K562 (cell line): Measurements from ENCODE around the gene RNF213. TPM values are rescaled to one million over a fixed set of nuclear protein-coding genes. Genes with fewer than 3 reads are reported as not detected.

Source experiments
- ATAC-seq: fragments of 200-7000 bp; cut with Tn5 transposase; 3 replicates; pipeline ENCODE4 v1.9.1; 2020; ENCODE audit warnings: moderate library complexity
- BruUV-seq: library from RNA; stranded (reverse); fragments of 400-500 nt; replicated peaks from 2 replicates; lab custom pipeline; 2021; lab: Mats Ljungman, UMichigan
- CTCF ChIA-PET: fragments of 300-600 bp; formaldehyde crosslinking; extraction: SDS; loops from one replicate; lab custom pipeline; 2021; ENCODE audit warnings: low intra/inter-chr PET ratio; lab: Yijun Ruan, JAX
- POLR2A ChIA-PET: fragments of 300-600, 350-650 bp; sonication (Branson Sonifier 250); formaldehyde crosslinking; extraction: SDS; loops from one replicate; lab custom pipeline; 2021; ENCODE audit warnings: antibody characterized with exemption, inconsistent platforms; lab: Yijun Ruan, JAX
- DNase-seq, 4 experiments: peaks; one replicate each; pipeline versions ENCODE4 v3.0.0 to v3.0.0-alpha.2; 2011 to 2018; ENCODE audit warnings: low spot score in 3 of 4, mixed read lengths in 3 of 4; ENCODE audit errors: extremely low read depth in 1 of 4
- FAIRE-seq: peaks from 2 replicates; lab custom pipeline; 2011; peaks lifted over from hg19 to GRCh38; lab: Jason Lieb, UNC
- H2AFZ ChIP-seq: 2 replicates; pipeline ENCODE4 v1.6.0; 2011; ENCODE audit warnings: low read depth, low read length, control low read depth, inconsistent platforms
- H3K27ac ChIP-seq: fragments of 200-600 bp; 3 replicates; pipeline ENCODE4 v1.8.0; 2011; ENCODE audit warnings: low read depth, mild to moderate bottlenecking, control low read depth, inconsistent platforms, low read length, moderate library complexity, mixed read lengths; ENCODE audit errors: extremely low read depth
- H3K27me3 ChIP-seq, 2 experiments: fragments of 300-600 bp in 1 of 2; 2 replicates in 1 of 2; 3 replicates in 1 of 2; pipeline versions ENCODE4 v1.6.0 to v1.8.0; 2011; ENCODE audit warnings: inconsistent platforms in 2 of 2, low read length in 2 of 2, mild to moderate bottlenecking in 1 of 2, mixed read lengths in 1 of 2, moderate library complexity in 1 of 2; ENCODE audit not compliant: control insufficient read depth in 2 of 2, insufficient read depth in 2 of 2
- H3K36me3 ChIP-seq: fragments of 300-600 bp; 3 replicates; pipeline ENCODE4 v1.8.0; 2011; ENCODE audit warnings: mild to moderate bottlenecking, low read length, inconsistent platforms; ENCODE audit not compliant: control insufficient read depth, insufficient read depth
- H3K4me1 ChIP-seq, 2 experiments: fragments of 200-600 bp in 1 of 2; replicated peaks in 1 of 2; 2 replicates in 1 of 2; 3 replicates in 1 of 2; pipeline versions ENCODE4 v1.5.1 to v1.8.0; 2011; ENCODE audit warnings: inconsistent platforms in 2 of 2, low read length in 2 of 2, mild to moderate bottlenecking in 1 of 2, mixed read lengths in 1 of 2, moderate library complexity in 1 of 2; ENCODE audit not compliant: control insufficient read depth in 2 of 2, insufficient read depth in 2 of 2
- H3K4me2 ChIP-seq: 2 replicates; pipeline ENCODE4 v1.6.1; 2011; ENCODE audit warnings: low read length, control low read depth, inconsistent platforms, mixed read lengths; ENCODE audit not compliant: insufficient read depth
- H3K4me3 ChIP-seq: fragments of 200-600 bp; sonication (generic), shearing (Covaris generic); 2 replicates; pipeline ENCODE4 v1.5.1; 2016; ENCODE audit warnings: control low read depth, inconsistent platforms
- H3K79me2 ChIP-seq: fragments of 200-600 bp; 3 replicates; pipeline ENCODE4 v1.8.0; 2011; ENCODE audit warnings: low read length, inconsistent platforms; ENCODE audit not compliant: control insufficient read depth, insufficient read depth
- H3K9ac ChIP-seq, 2 experiments: 2 replicates each; pipeline versions ENCODE4 v1.6.0 to v1.6.1; 2011; ENCODE audit warnings: low read depth in 2 of 2, low read length in 2 of 2, control low read depth in 1 of 2, inconsistent platforms in 1 of 2, mild to moderate bottlenecking in 1 of 2, mixed read lengths in 1 of 2; ENCODE audit not compliant: insufficient read depth in 1 of 2
- H3K9me1 ChIP-seq: one replicate; pipeline ENCODE4 v1.6.0; 2011; ENCODE audit warnings: inconsistent platforms, mild to moderate bottlenecking, low read length, moderate library complexity; ENCODE audit not compliant: control insufficient read depth, insufficient read depth
- H3K9me3 ChIP-seq: replicated peaks from 2 replicates; pipeline ENCODE4 v1.5.1; 2011; ENCODE audit warnings: low read depth, low read length, inconsistent platforms; ENCODE audit not compliant: control insufficient read depth, insufficient read depth
- H4K20me1 ChIP-seq: replicated peaks from 2 replicates; pipeline ENCODE4 v1.6.1; 2011; ENCODE audit warnings: low read length, inconsistent platforms, mixed read lengths; ENCODE audit not compliant: control insufficient read depth, insufficient read depth
- CHD4 ChIP-seq: fragments of 200-600 bp; sonication (generic); IDR thresholded peaks from 3 replicates; pipeline ENCODE4 v1.6.1; 2012; ENCODE audit warnings: low read depth, mild to moderate bottlenecking, mixed read lengths, low read length, inconsistent platforms; ENCODE audit not compliant: insufficient read depth, insufficient replicate concordance, poor library complexity, severe bottlenecking
- FOXA3 ChIP-seq, 2 experiments: fragments of 450-650 bp in 1 of 2; sonication (generic) in 1 of 2; formaldehyde crosslinking; IDR thresholded peaks in 1 of 2; conservative IDR thresholded peaks in 1 of 2; 2 replicates each; pipeline versions ENCODE4 v1.4.0 to v1.8.0; 2020 to 2022; ENCODE audit warnings: mild to moderate bottlenecking in 2 of 2, missing genetic modification reagents in 1 of 2
- KDM5B ChIP-seq: fragments of 200-600 bp; sonication (generic); IDR thresholded peaks from 2 replicates; pipeline ENCODE4 v1.6.1; 2012; ENCODE audit warnings: low read depth, mild to moderate bottlenecking, moderate library complexity, low read length, control low read depth, inconsistent platforms; ENCODE audit not compliant: insufficient replicate concordance
- LARP7 ChIP-seq: fragments of 450-650 bp; IDR thresholded peaks from 2 replicates; pipeline ENCODE4 v1.6.1; 2016
- PHTF2 ChIP-seq: fragments of 250-450 bp; sonication (Bioruptor Pico); IDR thresholded peaks from 2 replicates; pipeline ENCODE4 v1.5.0; 2021; ENCODE audit warnings: mild to moderate bottlenecking
- PML ChIP-seq: IDR thresholded peaks from 2 replicates; pipeline ENCODE4 v1.6.1; 2012; ENCODE audit warnings: low read length, inconsistent platforms
- SPI1 ChIP-seq: IDR thresholded peaks from 2 replicates; pipeline ENCODE4 v1.6.1; 2011; ENCODE audit warnings: low read depth, low read length, control low read depth, borderline replicate concordance
- ZFPM2 ChIP-seq: fragments of 250-450 bp; sonication (Bioruptor Pico); IDR thresholded peaks from 2 replicates; pipeline ENCODE4 v1.5.1; 2022; ENCODE audit warnings: mild to moderate bottlenecking
- ZNF121 ChIP-seq: sonication (generic); formaldehyde crosslinking; conservative IDR thresholded peaks from 2 replicates; pipeline ENCODE4 v1.8.0; 2022; ENCODE audit warnings: missing genetic modification reagents
- ZNF695 ChIP-seq: fragments of 450-650 bp; formaldehyde crosslinking; IDR thresholded peaks from 2 replicates; pipeline ENCODE4 v1.4.0; 2020; ENCODE audit warnings: mild to moderate bottlenecking, moderate library complexity
- ZSCAN32 ChIP-seq: fragments of 450-650 bp; formaldehyde crosslinking; IDR thresholded peaks from 2 replicates; pipeline ENCODE4 v1.4.0; 2020; ENCODE audit warnings: mild to moderate bottlenecking, moderate library complexity
- WGBS: fragments of 100-300 bp; shearing (Covaris generic); methylation state at CpG from one replicate; pipeline ENCODE4 v1.1.6; 2016; ENCODE audit warnings: low coverage, mixed read lengths; ENCODE audit not compliant: insufficient coverage; ENCODE audit errors: missing lambda C conversion rate; 5-methylcytosine and 5-hydroxymethylcytosine counted together
- in situ Hi-C: fragments of 300-500 bp; cut with MboI; formaldehyde crosslinking; loops from 4 replicates; pipeline ENCODE4 v1.15.0; 2018; ENCODE audit warnings: inconsistent platforms, mixed read lengths
- intact Hi-C: fragments of 100-400 bp; cut with micrococcal nuclease; formaldehyde crosslinking; loops from 2 replicates; pipeline ENCODE4 v1.14.2; 2022
- polyA plus RNA-seq, 8 experiments: library from polyadenylated mRNA; depleted of rRNA in 4 of 8; stranded (reverse) in 5 of 8; unstranded in 3 of 8; fragments of >200 nt; fragmentation: Nextera tagmentation in 2 of 8; fragmentation: Illumina TruSeq in 1 of 8; extraction: Ambion mirVana in 2 of 8; extraction: Trizol in 1 of 8; gene quantifications; 2 replicates each; pipeline versions ENCODE4 v1.2.1 to v1.2.3, GENCODE V29; 2011 to 2014; ENCODE audit warnings: inconsistent platforms in 1 of 8, missing spikeins in 1 of 8
- total RNA-seq, 7 experiments: library from RNA; depleted of rRNA in 6 of 7; stranded (reverse); fragments of >200 nt in 6 of 7; fragmentation: Illumina TruSeq in 2 of 7; extraction: Trizol in 2 of 7; gene quantifications; 2 replicates each; pipeline versions ENCODE4 v1.2.1 to v1.2.3, GENCODE V29; 2011 to 2021; ENCODE audit warnings: low replicate concordance in 1 of 7
- TF ChIP-seq, protein P1 (sequence below): fragments of 450-650 bp; IDR thresholded peaks from one replicate; pipeline ENCODE4 v1.6.1; 2018; ENCODE audit warnings: mild to moderate bottlenecking, moderate library complexity; ENCODE audit not compliant: partially characterized antibody
- TF ChIP-seq, protein P2 (sequence below): IDR thresholded peaks from 2 replicates; pipeline ENCODE4 v1.6.1; 2014; ENCODE audit warnings: antibody characterized with exemption
- TF ChIP-seq, protein P3 (sequence below): fragments of 200-800 bp; sonication (Bioruptor generic); IDR thresholded peaks from 2 replicates; pipeline ENCODE4 v1.6.1; 2016; ENCODE audit warnings: missing genetic modification characterization, missing compliant biosample characterization

Gene RNF213
- total and polyA plus RNA-seq, 9 of the 15 experiments (the other 6 are each of a cell fraction or from before 2014, with no cell fraction given) = 5.3 to 33.6 (median 17.9) TPM

DNA sequence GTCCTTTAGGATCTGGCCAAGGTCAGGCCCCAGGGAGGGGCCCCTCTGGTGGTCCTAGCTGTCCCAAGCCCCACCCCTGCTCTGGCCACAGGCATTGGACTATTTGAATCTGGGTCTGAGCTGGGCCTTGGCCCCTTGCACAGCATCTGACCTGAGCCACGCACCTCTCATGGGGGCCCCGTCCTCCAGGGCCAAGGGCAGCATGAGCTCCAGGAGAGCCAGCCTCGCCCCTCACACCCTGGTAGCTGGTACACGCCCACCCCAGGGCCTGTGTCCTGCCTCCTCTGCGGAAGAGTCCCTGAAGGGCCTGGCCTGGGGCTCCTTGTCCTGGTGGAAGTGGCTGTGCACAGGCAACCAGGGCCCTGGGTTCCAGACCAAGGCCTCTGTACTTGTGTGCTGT lies 178.2 kb downstream of the RNF213 start:
- no peaks in the 10 kb centered on the region; the same call in 1 of the 2 replicates for H3K9me3 ChIP-seq
- H3K27me3 ChIP-seq = peaks cover 22 to 49% of the 10 kb centered on the region in 2 experiments; a peak in 3 of 5 replicates
- H4K20me1 ChIP-seq = peaks cover 8% of the 10 kb centered on the region
- H3K4me3 ChIP-seq = no peak overlapping the region
- H3K79me2 ChIP-seq = no peaks in the 10 kb centered on the region
- in situ Hi-C loops = no loop called here
- DNase-seq = no peak
- 2% methylated on average over 5 of the region's 5 CpGs for WGBS
- no peak for ATAC-seq
- no peak overlapping the region; a peak in 1 of 4 replicates for H3K9ac ChIP-seq
- H3K36me3 ChIP-seq = no peaks in the 10 kb centered on the region
- no peaks in the 10 kb centered on the region for H3K9me1 ChIP-seq
- H3K4me1 ChIP-seq = peaks cover 0 to 16% of the 10 kb centered on the region in 2 experiments; a peak in 2 of 5 replicates
- CTCF ChIA-PET = no interaction called here
- H2AFZ ChIP-seq = no peak overlapping the region
- H3K4me2 ChIP-seq = no peak overlapping the region
- POLR2A ChIA-PET = interaction anchor here (0.7 kb wide), 1 partner anchor 104 kb away, joined by 3 read pairs; no protein-coding TSS in a partner anchor
- intact Hi-C loops = no loop called here
- TF ChIP-seq ZSCAN32 (CRISPR knock-in tag) = no peak
- TF ChIP-seq SPI1 = no peak
- TF ChIP-seq CHD4 = no peak
- TF ChIP-seq, protein P1, sequence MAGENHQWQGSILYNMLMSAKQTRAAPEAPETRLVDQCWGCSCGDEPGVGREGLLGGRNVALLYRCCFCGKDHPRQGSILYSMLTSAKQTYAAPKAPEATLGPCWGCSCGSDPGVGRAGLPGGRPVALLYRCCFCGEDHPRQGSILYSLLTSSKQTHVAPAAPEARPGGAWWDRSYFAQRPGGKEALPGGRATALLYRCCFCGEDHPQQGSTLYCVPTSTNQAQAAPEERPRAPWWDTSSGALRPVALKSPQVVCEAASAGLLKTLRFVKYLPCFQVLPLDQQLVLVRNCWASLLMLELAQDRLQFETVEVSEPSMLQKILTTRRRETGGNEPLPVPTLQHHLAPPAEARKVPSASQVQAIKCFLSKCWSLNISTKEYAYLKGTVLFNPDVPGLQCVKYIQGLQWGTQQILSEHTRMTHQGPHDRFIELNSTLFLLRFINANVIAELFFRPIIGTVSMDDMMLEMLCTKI = no peak
- TF ChIP-seq ZNF695 = no peak
- TF ChIP-seq, protein P2, sequence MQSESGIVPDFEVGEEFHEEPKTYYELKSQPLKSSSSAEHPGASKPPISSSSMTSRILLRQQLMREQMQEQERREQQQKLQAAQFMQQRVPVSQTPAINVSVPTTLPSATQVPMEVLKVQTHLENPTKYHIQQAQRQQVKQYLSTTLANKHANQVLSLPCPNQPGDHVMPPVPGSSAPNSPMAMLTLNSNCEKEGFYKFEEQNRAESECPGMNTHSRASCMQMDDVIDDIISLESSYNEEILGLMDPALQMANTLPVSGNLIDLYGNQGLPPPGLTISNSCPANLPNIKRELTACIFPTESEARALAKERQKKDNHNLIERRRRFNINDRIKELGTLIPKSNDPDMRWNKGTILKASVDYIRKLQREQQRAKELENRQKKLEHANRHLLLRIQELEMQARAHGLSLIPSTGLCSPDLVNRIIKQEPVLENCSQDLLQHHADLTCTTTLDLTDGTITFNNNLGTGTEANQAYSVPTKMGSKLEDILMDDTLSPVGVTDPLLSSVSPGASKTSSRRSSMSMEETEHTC = no peak
- no peak for TF ChIP-seq ZNF121
- TF ChIP-seq PML = no peak
- TF ChIP-seq, protein P3, sequence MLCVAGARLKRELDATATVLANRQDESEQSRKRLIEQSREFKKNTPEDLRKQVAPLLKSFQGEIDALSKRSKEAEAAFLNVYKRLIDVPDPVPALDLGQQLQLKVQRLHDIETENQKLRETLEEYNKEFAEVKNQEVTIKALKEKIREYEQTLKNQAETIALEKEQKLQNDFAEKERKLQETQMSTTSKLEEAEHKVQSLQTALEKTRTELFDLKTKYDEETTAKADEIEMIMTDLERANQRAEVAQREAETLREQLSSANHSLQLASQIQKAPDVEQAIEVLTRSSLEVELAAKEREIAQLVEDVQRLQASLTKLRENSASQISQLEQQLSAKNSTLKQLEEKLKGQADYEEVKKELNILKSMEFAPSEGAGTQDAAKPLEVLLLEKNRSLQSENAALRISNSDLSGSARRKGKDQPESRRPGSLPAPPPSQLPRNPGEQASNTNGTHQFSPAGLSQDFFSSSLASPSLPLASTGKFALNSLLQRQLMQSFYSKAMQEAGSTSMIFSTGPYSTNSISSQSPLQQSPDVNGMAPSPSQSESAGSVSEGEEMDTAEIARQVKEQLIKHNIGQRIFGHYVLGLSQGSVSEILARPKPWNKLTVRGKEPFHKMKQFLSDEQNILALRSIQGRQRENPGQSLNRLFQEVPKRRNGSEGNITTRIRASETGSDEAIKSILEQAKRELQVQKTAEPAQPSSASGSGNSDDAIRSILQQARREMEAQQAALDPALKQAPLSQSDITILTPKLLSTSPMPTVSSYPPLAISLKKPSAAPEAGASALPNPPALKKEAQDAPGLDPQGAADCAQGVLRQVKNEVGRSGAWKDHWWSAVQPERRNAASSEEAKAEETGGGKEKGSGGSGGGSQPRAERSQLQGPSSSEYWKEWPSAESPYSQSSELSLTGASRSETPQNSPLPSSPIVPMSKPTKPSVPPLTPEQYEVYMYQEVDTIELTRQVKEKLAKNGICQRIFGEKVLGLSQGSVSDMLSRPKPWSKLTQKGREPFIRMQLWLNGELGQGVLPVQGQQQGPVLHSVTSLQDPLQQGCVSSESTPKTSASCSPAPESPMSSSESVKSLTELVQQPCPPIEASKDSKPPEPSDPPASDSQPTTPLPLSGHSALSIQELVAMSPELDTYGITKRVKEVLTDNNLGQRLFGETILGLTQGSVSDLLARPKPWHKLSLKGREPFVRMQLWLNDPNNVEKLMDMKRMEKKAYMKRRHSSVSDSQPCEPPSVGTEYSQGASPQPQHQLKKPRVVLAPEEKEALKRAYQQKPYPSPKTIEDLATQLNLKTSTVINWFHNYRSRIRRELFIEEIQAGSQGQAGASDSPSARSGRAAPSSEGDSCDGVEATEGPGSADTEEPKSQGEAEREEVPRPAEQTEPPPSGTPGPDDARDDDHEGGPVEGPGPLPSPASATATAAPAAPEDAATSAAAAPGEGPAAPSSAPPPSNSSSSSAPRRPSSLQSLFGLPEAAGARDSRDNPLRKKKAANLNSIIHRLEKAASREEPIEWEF = no peak
- TF ChIP-seq PHTF2 (CRISPR knock-in tag) = no peak
- TF ChIP-seq LARP7 = no peak
- no peak for TF ChIP-seq FOXA3 (CRISPR knock-in tag; conservative IDR thresholded peaks at IDR 0.05 in 1 of 2, IDR thresholded peaks at IDR 0.05 in 1 of 2)
- no peak for TF ChIP-seq ZFPM2 (CRISPR knock-in tag)
- no peak for TF ChIP-seq KDM5B
- FAIRE-seq = no peak
- no TSS peak for BruUV-seq
- H3K27ac ChIP-seq = no peak overlapping the region
